Testis (tissue), 2 donors: ENCODE data around the gene CSMD2.

Experiments used
- POLR2A ChIP-seq: fragments of 450-650 bp; IDR thresholded peaks from one replicate; pipeline ENCODE4 v1.6.1; 2017; ENCODE audit warnings: antibody characterized with exemption, mild to moderate bottlenecking, moderate library complexity
- TF ChIP-seq, protein P1 (sequence below), 3 experiments: fragments of 450-650 bp in 2 of 3; fragments of 200-600 bp in 1 of 3; sonication (generic) in 1 of 3; IDR thresholded peaks; one replicate each; pipeline ENCODE4 v1.5.1; 2016 to 2019; ENCODE audit warnings: antibody characterized with exemption in 3 of 3, mild to moderate bottlenecking in 2 of 3, moderate library complexity in 1 of 3

DNA sequence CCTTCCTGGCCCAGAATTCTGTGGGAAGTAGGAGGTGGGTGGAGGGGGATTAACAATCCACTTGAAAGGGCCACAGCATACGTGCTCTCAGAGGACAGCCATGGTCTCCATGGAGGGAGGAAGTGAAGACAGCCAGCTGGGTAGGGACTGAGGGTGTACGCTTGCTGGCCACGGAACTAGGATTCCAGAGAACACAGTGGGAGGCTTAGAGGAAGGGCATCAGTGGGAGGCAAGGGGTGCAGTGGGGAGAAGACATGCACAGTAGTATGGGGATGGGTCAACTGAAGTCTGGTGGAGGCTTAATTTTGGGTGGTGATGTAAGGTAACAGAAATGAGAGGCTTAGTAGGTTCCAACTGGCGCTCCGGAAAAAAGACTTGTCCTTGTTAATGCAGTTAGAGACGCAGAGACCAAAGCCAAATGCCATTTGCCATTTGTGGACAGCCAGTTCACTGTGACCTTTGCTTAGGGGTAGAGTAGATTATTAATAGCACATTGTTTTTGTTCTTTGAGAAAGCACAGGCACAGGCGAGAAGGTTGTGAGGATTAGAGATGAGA, 589.6 kb downstream of the CSMD2 start:
- TF ChIP-seq, protein P1, sequence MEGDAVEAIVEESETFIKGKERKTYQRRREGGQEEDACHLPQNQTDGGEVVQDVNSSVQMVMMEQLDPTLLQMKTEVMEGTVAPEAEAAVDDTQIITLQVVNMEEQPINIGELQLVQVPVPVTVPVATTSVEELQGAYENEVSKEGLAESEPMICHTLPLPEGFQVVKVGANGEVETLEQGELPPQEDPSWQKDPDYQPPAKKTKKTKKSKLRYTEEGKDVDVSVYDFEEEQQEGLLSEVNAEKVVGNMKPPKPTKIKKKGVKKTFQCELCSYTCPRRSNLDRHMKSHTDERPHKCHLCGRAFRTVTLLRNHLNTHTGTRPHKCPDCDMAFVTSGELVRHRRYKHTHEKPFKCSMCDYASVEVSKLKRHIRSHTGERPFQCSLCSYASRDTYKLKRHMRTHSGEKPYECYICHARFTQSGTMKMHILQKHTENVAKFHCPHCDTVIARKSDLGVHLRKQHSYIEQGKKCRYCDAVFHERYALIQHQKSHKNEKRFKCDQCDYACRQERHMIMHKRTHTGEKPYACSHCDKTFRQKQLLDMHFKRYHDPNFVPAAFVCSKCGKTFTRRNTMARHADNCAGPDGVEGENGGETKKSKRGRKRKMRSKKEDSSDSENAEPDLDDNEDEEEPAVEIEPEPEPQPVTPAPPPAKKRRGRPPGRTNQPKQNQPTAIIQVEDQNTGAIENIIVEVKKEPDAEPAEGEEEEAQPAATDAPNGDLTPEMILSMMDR (IDR thresholded peaks at IDR 0.05), result no peak
- TF ChIP-seq POLR2A, result no peak
